Subcutaneous abdominal adipose tissue (tissue), 5 donors: ENCODE data around the gene FBXW8.
A peak's percentile ranks its signal among the peaks of the same experiment; 100 is the strongest.

ENCODE experiments used
- H3K27ac ChIP-seq: one replicate; pipeline ENCODE4 v1.7.0; 2013; ENCODE audit warnings: low read depth, mild to moderate bottlenecking, inconsistent platforms, low read length, moderate library complexity
- H3K27me3 ChIP-seq, 5 donors: one replicate each; pipeline ENCODE4 v1.7.0; 2013; ENCODE audit warnings: low read length in 5 of 5, inconsistent platforms in 1 of 5; ENCODE audit not compliant: control insufficient read depth in 5 of 5, insufficient read depth in 4 of 5
- H3K36me3 ChIP-seq, 5 donors: one replicate each; pipeline ENCODE4 v1.7.0; 2013; ENCODE audit warnings: low read length in 5 of 5; ENCODE audit not compliant: control insufficient read depth in 5 of 5, insufficient read depth in 5 of 5
- H3K4me1 ChIP-seq, 5 donors: one replicate each; pipeline ENCODE4 v1.7.0; 2013; ENCODE audit warnings: low read length in 5 of 5, mild to moderate bottlenecking in 3 of 5, moderate library complexity in 1 of 5; ENCODE audit not compliant: control insufficient read depth in 5 of 5, insufficient read depth in 5 of 5
- H3K4me3 ChIP-seq, 5 donors: one replicate each; pipeline ENCODE4 v1.7.0; 2013; ENCODE audit warnings: low read length in 5 of 5, low read depth in 1 of 5
- H3K9ac ChIP-seq, 5 donors: one replicate each; pipeline ENCODE4 v1.7.0; 2013; ENCODE audit warnings: low read length in 5 of 5, mild to moderate bottlenecking in 4 of 5, moderate library complexity in 3 of 5
- H3K9me3 ChIP-seq, 5 donors: one replicate each; pipeline ENCODE4 v1.7.0; 2013; ENCODE audit warnings: low read length in 5 of 5; ENCODE audit not compliant: control insufficient read depth in 5 of 5
- donor health status: healthy.
- donor health status: healthy.
- donor health status: healthy.
- donor health status: healthy.
- donor health status: healthy.

The FBXW8 gene

DNA sequence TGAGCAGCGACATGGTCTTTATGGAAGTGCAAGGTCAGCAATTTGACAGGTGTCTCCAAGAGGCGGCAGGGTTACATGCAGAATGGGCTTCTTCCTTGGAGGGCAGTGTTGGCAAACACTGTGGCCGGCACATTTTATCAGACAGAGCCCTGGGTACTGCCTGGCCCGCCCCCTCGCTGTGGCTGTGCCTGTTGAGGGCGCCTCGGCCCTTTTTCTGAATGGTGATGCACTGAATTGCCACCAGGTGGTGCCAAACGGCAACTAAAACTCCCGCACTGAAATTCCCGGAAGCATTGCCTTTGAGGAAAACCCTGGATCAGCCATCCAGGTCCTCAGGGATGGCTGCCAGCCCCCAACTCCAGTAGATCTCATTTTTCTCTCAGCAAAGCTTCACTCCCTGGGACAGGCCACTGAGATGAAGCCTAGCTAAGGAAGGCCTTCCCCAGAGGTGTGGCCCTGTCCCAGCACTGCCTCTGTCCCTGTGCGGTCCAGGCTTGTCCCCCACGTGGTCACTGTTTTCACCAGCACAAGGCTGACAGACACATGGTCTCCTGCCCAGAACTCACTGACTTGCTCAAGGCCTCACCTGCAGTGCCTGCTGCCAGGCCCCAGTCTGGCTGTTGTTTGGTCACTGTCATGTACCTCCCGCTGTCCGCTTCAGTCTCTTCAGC, 114.9 kb downstream of the FBXW8 start:
- Histone ChIP-seq H3K27me3 (no peaks in the 10 kb centered on the region), H3K9ac (peak overlapping the region in 1 of 5 donors; percentile 12), H3K4me1 (peaks cover 0 to 7% (median 4%) of the 10 kb centered on the region in 5 donors), H3K4me3 (no peak overlapping the region), H3K27ac (no peak overlapping the region), H3K9me3 (no peaks in the 10 kb centered on the region), H3K36me3 (peaks cover 7 to 73% (median 58%) of the 10 kb centered on the region in 5 donors)

DNA sequence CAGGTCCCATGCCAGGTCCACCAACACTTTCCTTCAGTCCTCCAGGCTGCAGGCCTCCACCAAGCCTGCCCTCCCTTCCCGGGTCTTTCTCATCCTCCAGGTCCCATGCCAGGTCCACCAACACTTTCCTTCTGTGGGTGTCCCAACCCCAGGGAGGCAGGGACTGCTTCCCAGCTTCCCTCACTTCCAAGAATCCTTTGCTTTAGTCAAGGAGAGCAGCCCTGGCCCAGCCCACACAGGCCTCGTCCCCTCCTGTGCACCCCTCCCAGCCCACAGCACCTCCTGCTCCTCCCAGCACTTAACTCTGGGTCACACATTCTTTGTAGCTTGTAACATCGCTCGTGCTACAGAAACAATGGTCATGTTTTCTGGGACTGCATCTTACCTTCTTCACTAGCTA, 115.6 kb downstream of the FBXW8 start:
- Histone ChIP-seq H3K9ac (no peak overlapping the region), H3K9me3 (no peaks in the 10 kb centered on the region), H3K4me1 (peaks cover 0 to 7% (median 4%) of the 10 kb centered on the region in 5 donors), H3K27me3 (no peaks in the 10 kb centered on the region), H3K36me3 (peaks cover 7 to 72% (median 54%) of the 10 kb centered on the region in 5 donors), H3K27ac (no peak overlapping the region), H3K4me3 (no peak overlapping the region)

DNA sequence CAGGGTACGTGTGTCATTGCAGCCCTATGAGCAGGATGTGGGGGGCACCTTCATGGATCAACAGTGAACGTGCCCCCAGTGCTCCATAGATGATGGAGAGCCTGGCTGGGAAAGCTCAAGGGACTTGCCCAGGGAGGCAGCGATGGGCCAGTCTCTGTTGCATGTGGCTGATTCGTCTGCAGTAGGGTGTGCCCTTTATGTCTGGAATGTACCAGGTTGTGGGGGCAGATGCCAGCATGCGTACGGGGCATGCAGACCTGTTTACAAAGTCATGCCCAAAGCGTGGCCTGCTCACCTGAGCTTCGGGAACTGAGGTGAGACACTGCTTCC, 116.1 kb downstream of the FBXW8 start:
- H3K9ac ChIP-seq, result no peak overlapping the region
- H3K27ac ChIP-seq, result no peak overlapping the region
- no peak overlapping the region for H3K4me3 ChIP-seq
- peaks cover 7 to 72% (median 53%) of the 10 kb centered on the region in 5 donors for H3K36me3 ChIP-seq
- H3K9me3 ChIP-seq, result no peaks in the 10 kb centered on the region
- H3K4me1 ChIP-seq, result peaks cover 0 to 7% (median 4%) of the 10 kb centered on the region in 5 donors
- H3K27me3 ChIP-seq, result no peaks in the 10 kb centered on the region

DNA sequence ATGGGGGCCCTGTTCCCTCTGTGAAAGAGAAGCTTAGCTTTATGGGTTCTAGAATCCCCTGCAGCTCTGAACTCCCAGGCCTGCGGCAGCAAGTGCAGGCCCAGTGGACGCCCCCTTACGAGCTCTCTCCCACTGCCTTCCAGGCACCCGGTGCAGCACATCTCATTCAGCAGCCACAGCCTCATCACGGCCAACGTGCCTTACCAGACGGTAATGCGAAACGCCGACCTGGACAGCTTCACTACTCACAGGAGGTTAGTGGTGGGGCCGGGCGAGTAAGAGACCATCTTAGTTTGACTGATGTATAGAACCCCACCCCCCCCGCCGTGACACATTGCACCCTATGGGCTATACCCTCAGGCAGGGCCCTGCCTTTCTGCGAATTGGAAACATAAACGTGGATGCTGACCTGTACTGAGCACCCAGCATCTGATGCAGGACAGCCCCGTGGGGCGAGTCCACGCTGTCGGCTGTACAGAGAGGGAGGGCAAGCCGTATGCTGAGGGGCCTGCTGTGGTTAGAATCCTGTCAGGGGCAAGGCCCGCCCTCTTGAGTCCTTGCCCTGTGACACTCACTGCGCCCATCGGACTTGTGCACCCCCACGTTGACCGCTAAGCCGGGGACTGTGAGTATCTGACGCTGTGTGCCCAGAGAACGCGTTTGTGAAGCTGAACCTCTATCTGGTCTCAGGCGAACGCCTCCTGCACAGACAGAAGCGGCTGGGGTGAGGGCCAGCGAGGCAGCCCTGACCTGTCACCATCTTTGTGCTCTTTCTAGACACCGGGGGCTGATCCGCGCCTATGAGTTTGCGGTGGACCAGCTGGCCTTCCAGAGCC, 116.7 kb downstream of the FBXW8 start:
- no peaks in the 10 kb centered on the region for H3K9me3 ChIP-seq
- peaks cover 0 to 7% (median 4%) of the 10 kb centered on the region in 5 donors for H3K4me1 ChIP-seq
- H3K9ac ChIP-seq, result no peak overlapping the region
- no peak overlapping the region for H3K27ac ChIP-seq
- no peaks in the 10 kb centered on the region for H3K27me3 ChIP-seq
- no peak overlapping the region for H3K4me3 ChIP-seq
- H3K36me3 ChIP-seq, result peaks cover 7 to 72% (median 53%) of the 10 kb centered on the region in 5 donors

DNA sequence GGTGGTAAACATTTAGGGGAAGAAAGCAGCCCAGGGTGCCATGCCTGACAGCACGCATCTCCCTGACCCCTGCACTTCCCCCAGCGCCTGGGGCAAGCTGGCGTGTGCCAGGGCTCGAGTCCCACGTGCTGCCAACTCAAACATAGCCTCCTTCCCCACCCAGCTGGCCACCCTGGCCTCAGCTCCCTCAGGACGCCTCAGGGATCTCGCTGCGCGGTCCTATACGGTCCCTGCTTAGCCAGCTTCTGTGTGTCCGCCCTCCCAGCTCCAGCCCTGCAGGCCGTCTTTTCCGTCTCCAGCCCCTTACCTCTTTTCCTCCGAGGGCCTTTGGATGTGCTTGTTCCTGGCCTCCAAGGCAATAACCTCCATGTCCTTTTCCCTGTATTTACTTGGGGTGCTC, 117.5 kb downstream of the FBXW8 start:
- H3K4me3 ChIP-seq, result no peak overlapping the region
- peaks cover 6 to 67% (median 53%) of the 10 kb centered on the region in 5 donors for H3K36me3 ChIP-seq
- no peak overlapping the region for H3K9ac ChIP-seq
- H3K27ac ChIP-seq, result no peak overlapping the region
- peaks cover 0 to 14% (median 7%) of the 10 kb centered on the region in 5 donors for H3K4me1 ChIP-seq
- no peaks in the 10 kb centered on the region for H3K9me3 ChIP-seq
- peaks cover 0 to 7% (median 4%) of the 10 kb centered on the region in 5 donors for H3K27me3 ChIP-seq

DNA sequence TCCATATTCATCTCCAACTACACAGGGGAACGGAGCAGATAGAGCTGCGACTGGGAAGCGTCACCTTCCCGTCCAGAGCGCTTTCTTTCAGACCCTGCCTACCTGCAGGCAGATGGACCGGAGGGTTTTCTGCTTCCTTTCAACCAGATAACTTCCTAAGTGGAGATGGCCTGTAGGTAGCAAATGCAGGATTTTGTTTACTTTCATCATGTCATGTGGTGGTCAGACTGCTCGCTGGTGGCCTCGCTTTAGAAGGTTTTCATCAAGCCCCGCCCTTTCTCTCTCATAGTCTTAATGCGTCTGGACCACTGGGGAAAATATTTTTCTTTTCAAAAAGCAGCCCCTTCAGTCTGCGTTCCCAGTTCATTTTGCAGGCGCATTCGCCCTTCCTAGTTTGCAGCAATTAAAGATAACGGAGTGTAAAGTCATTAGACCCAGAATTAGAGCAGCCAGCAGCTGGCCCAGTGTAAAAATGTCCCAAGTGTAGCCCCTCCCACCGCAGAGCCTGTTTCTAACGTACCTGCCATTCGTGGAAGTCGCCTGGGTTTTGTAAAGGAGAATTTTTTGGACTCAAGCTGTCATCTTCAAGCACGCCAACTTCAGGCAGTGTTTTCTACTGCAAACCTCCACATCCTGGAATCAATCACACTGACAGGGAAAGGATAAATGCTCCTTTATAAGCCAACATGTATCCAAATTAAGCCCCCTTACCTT, 119.6 kb downstream of the FBXW8 start:
- Histone ChIP-seq H3K4me3 (no peak overlapping the region), H3K4me1 (peaks cover 0 to 26% (median 20%) of the 10 kb centered on the region in 5 donors), H3K9ac (no peak overlapping the region), H3K27ac (no peak overlapping the region), H3K36me3 (peaks cover 6 to 48% (median 33%) of the 10 kb centered on the region in 5 donors), H3K27me3 (peaks cover 17 to 27% (median 22%) of the 10 kb centered on the region in 5 donors), H3K9me3 (no peaks in the 10 kb centered on the region)

DNA sequence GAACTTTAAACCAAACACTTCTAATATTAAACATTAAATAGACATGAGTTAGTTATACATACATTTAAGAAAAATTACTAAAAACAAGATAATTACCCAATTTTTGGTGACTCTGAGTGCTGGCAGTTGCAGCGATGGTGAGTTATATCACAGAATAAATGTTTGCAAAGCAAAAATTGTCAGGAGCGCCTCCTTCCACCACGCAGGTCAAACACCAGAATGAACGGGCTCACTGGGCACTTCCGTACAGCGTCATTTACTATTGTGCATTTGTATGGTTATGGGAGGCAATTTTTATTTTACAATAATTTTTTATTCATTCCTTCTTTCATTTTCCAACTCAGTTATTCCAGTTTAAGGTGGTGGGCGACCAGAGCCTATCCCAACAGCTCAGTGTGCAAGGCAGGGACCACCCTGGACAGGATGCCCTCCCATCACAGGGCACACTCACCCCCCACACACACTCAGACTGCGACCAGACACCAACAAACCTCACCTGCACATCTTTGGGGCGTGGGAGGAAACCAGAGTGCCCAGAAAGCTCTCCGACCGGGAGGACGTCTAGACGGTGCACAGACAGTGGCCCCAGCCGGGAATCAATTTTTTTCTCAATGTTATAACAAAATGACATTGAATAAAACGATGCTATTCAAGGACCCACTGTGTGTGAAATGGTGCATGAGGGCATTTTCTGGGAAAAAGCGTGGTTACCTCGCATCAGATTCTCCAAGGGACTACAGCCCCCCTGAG, 121.3 kb downstream of the FBXW8 start:
- Histone ChIP-seq H3K4me1 (peaks cover 0 to 19% (median 15%) of the 10 kb centered on the region in 5 donors), H3K4me3 (no peak overlapping the region), H3K36me3 (peaks cover 6 to 37% (median 27%) of the 10 kb centered on the region in 5 donors), H3K27ac (no peak overlapping the region), H3K9me3 (no peaks in the 10 kb centered on the region), H3K27me3 (peaks cover 23 to 35% (median 28%) of the 10 kb centered on the region in 5 donors), H3K9ac (no peak overlapping the region)

DNA sequence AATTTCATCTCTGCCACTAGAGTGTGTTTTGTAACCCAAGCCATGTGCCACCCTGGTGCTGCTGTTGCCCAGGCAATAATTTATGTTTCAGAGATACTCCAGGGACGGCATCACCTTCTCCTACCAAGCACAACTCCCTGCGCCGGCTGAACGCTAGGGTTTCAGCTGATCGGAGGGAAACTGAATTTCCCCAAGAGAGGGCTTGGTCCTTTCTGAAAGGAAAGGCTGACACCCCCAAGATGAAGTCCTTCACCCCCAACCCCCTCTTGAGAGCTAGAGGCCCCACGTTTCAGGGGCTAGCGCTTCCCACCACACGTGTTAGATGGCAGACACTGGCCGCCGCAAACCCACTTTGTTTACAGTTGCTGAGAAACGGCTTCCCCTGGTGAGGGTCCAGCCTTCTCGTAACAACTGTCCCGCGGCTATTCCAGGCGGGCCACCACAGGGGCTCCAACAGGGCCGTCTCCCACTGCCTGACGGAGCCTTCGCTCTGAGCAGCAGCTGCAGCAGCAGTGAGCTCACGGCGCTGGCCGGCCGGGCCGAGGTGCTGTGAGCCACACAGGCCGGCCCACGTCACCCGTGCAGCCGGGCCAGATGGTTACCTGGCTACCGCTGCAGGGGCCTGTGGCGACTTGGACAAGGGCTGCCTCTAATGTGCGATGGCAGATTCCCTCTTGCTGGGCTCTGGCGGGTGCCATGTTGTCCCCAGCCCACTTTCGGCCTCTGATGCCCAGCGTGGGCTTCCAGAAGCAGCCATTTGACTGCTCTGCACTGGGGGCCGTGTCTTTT, 122.0 kb downstream of the FBXW8 start:
- Histone ChIP-seq H3K9ac (peak overlapping the region in 1 of 5 donors; percentile 15), H3K27me3 (peaks cover 23 to 35% (median 28%) of the 10 kb centered on the region in 5 donors), H3K9me3 (no peaks in the 10 kb centered on the region), H3K36me3 (peaks cover 6 to 30% (median 20%) of the 10 kb centered on the region in 5 donors), H3K4me3 (no peak overlapping the region), H3K27ac (no peak overlapping the region), H3K4me1 (peaks cover 0 to 19% (median 15%) of the 10 kb centered on the region in 5 donors)
